ENCODE measurements around the gene BAHCC1.
"Not testable (repeated sequence)": the region's sequence is repeated elsewhere in the genome, so short reads cannot be mapped to it uniquely, and the experiment has no call there.

The BAHCC1 gene

GRCh38 chr17:81349397-81350319 lies 45.6 kb upstream of the BAHCC1 start:
- H3K4me3 ChIP-seq, result no peak overlapping the region
- peak overlapping the region in 1 of 2 donors; percentile 68 for H3K27ac ChIP-seq
- DNase-seq (ENCODE audit: low spot score), result peak; percentile 67
- TF ChIP-seq, protein P1, sequence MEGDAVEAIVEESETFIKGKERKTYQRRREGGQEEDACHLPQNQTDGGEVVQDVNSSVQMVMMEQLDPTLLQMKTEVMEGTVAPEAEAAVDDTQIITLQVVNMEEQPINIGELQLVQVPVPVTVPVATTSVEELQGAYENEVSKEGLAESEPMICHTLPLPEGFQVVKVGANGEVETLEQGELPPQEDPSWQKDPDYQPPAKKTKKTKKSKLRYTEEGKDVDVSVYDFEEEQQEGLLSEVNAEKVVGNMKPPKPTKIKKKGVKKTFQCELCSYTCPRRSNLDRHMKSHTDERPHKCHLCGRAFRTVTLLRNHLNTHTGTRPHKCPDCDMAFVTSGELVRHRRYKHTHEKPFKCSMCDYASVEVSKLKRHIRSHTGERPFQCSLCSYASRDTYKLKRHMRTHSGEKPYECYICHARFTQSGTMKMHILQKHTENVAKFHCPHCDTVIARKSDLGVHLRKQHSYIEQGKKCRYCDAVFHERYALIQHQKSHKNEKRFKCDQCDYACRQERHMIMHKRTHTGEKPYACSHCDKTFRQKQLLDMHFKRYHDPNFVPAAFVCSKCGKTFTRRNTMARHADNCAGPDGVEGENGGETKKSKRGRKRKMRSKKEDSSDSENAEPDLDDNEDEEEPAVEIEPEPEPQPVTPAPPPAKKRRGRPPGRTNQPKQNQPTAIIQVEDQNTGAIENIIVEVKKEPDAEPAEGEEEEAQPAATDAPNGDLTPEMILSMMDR (IDR thresholded peaks at IDR 0.05), result no peak

DNA sequence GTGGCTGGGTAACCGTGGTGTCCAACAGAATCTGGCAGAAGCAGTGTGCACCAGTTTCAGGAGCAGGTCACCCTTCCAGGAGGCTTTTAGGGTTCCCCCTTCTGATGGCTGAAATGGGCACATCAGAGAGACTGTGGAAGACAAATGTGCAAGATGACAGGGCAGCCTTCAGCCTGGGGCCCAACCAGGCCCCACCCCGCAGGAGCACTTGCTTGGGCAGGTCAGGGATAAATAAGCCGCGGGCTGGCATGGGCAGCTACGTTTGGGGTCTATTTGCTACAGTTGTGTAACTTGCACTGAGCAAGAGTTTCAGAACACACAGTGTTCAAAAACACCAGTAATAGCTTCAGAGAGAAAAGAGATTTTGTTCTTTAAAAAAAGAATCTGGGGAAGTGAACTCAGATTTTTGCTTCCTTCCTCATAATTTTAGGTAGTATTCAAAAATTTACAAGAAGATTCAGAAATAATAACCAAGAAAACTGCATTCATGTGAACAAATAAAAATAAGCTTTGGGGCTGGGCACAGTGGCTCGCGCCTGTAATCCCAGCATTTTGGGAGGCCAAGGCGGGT lies 44.9 kb upstream of the BAHCC1 start:
- peak overlapping the region in 1 of 2 donors; percentile 68 for H3K27ac ChIP-seq
- no peak for DNase-seq (ENCODE audit: low spot score)
- no peak overlapping the region for H3K4me3 ChIP-seq
- TF ChIP-seq, protein P1 (IDR thresholded peaks at IDR 0.05), result no peak

DNA sequence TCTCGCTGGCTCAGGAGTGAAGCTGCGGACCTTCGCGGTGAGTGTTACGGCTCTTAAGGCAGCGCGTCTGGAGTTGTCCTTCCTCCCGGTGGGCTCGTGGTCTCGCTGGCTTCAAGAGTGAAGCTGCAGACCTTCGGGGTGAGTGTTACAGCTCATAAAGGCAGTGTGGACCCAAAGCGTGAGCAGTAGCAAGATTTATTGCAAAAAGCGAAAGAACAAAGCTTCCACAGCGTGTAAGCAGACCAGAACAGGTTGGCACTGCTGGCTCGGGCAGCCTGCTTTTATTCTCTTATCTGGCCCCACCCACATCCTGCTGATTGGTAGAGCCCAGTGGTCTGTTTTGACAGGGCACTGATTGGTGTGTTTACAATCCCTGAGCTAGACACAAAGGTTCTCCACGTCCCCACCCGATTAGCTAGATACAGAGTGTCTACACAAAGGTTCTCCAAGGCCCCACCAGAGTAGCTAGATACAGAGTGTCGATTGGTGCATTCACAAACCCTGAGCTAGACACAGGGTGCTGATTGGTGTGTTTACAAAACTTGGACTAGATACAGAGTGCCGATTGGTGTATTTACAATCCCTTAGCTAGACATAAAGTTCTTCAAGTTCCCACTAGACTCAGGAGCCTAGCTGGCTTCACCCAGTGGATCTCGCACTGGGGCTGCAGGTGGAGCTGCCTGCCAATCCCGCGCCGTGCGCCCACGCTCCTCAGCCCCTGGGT lies 43.8 kb upstream of the BAHCC1 start:
- H3K27ac ChIP-seq, result peak overlapping the region in 1 of 2 donors; percentile 37
- H3K4me3 ChIP-seq; DNase-seq (ENCODE audit: low spot score): not testable (repeated sequence)

DNA sequence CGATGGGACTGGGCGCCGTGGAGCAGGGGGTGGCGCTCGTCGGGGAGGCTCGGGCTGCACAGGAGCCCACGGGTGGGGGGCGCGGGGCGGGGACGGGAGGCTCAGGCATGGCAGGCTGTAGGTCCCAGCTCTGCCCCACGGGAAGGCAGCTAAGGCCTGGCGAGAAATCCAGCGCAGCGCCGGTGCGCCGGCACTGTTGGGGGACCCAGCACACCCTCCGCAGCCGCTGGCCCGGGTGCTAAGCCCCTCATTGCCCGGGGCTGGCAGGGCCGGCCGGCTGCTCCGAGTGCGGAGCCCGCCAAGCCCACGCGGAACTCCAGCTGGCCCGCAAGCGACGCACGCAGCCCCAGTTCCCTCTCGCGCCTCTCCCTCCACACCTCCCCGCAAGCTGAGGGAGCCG lies 43.2 kb upstream of the BAHCC1 start:
- H3K4me3 ChIP-seq; H3K27ac ChIP-seq; DNase-seq (ENCODE audit: low spot score): not testable (repeated sequence)

DNA sequence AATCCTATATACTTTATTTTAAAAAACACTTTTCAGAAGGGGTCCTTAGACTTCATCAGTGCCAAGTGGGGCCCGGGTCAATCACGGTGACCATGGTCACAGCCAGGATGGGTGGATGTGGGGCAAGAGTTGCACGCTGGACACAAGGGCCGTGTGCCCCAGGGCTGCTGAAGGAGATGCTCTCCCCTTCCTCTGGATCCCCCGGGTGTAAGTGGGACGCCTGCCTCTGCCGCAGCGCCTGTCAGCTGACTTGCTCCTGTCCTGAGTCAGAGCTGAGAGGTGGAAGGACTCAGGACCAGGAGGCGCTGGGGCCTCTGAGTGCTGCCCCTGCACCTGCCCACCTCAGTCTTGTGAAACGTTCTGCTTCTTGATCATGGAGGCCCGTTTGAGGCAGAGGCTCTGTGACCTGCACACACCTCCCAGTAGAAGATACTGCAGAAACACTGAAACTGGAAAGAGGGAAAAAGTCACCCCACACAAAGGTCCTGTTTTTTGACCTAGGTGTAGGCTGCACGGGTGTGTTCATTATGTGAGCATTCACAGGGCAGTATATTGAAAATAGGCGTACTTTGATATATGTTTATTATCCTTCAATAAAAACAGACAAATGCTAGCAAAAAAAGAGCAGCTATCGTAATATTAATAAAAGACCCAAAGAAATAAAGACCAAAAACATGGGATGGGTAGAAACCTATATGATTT lies 40.9 kb upstream of the BAHCC1 start:
- Histone ChIP-seq H3K27ac (no peak overlapping the region), H3K4me3 (no peak overlapping the region)
- no peak for DNase-seq (ENCODE audit: low spot score)
- TF ChIP-seq, protein P1 (IDR thresholded peaks at IDR 0.05), result no peak

DNA sequence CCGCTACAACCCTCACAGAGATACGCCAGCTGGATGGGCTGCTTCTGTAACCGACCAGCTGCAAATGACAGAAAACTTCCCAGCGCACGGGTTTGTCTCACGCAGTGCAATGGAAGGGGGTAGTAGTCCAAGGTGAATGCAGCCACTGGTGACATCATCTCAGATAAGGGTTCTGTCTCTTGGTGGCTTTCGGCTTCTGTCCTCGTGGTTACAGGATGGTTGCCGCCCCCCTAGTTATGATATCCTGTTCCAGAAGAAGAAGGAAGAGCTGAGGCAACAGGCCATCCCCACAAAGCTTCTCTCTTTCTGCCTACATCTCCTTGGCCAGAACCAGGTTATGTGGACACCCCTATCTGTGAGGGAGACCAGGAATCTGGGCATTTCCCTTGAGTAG lies 40.3 kb upstream of the BAHCC1 start:
- DNase-seq (ENCODE audit: low spot score), result no peak
- TF ChIP-seq, protein P1 (IDR thresholded peaks at IDR 0.05), result no peak
- H3K4me3 ChIP-seq, result no peak overlapping the region
- no peak overlapping the region for H3K27ac ChIP-seq

- no peak for DNase-seq (ENCODE audit: low spot score)
- TF ChIP-seq, protein P1 (IDR thresholded peaks at IDR 0.05), result no peak
- Histone ChIP-seq H3K4me3 (no peak overlapping the region), H3K27ac (no peak overlapping the region)
These were observed 36.0 kb upstream of the BAHCC1 start for GRCh38 chr17:81359218-81359617.

DNA sequence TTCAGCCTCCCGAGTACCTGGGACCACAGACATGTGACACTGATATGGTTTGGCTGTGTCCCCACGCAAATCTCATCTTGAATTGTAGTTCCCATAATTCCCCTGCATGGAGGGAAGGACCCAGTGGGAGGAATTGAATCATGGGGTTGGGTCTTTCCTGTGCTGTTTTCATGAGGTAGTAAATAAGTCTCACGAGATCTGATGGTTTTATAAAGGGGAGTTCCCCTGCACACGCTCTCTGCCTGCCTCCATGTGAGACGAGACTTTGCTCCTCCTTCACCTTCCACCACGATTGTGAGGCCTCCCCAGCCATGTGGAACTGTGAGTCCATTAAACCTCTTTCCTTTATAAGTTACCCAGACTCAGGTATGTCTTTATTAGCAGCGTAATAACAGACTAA lies 33.3 kb upstream of the BAHCC1 start:
- not testable (repeated sequence) for H3K4me3 ChIP-seq; DNase-seq (ENCODE audit: low spot score); H3K27ac ChIP-seq
